ENCODE results near the gene PLA2G12B. TPM values are rescaled to one million over a fixed set of nuclear protein-coding genes. Genes with fewer than 3 reads are reported as not detected.
"Not testable (repeated sequence)": the region's sequence is repeated elsewhere in the genome, so short reads cannot be mapped to it uniquely, and the experiment has no call there.

The PLA2G12B gene
- polyA plus RNA-seq, 3 donors = not detected

GRCh38 chr10:72989771-72990170 lies 35.2 kb upstream of the PLA2G12B start:
- Mint-ChIP-seq H3K9me3 (peaks cover 0 to 19% (median 7%) of the 10 kb centered on the region in 7 donors), H3K36me3 (peaks cover 14 to 28% of the 10 kb centered on the region in 2 donors)
- WGBS (ENCODE audit: insufficient coverage) = 98% methylated on average over 6 of the region's 7 CpGs

GRCh38 chr10:72984618-72985017 lies 30.0 kb upstream of the PLA2G12B start:
- H3K4me1 ChIP-seq (ENCODE audit: control insufficient read depth in 1 of 2, insufficient read depth in 2 of 2, low read length in 2 of 2); H3K4me3 Mint-ChIP-seq; H3K36me3 Mint-ChIP-seq; H3K4me2 ChIP-seq (replicated peaks; ENCODE audit: extremely low read depth, low read length, poor library complexity, severe bottlenecking); H3K4me1 Mint-ChIP-seq; intact Hi-C loops (cut with micrococcal nuclease); H2AFZ ChIP-seq (ENCODE audit: insufficient read depth, low read depth, low read length, poor library complexity, severe bottlenecking); H3K36me3 ChIP-seq (replicated peaks in 1 of 2; ENCODE audit: control insufficient read depth in 1 of 2, insufficient read depth in 2 of 2, low read length in 2 of 2); H3K4me3 ChIP-seq (replicated peaks in 1 of 3; ENCODE audit: low read depth in 2 of 3, low read length in 3 of 3); DNase-seq; H3K27me3 Mint-ChIP-seq (ENCODE audit: low read depth in 3 of 3); H4K20me1 ChIP-seq (ENCODE audit: insufficient read depth, low read length); H3K9ac ChIP-seq (ENCODE audit: insufficient read depth, low read length, poor library complexity, severe bottlenecking); H3K27ac ChIP-seq (ENCODE audit: low read depth in 1 of 2, low read length in 2 of 2); H3K27me3 ChIP-seq (ENCODE audit: control insufficient read depth in 2 of 2, insufficient read depth in 2 of 2, low read length in 2 of 2); H3K79me2 ChIP-seq (ENCODE audit: insufficient read depth, low read length); H3K27ac Mint-ChIP-seq: not testable (repeated sequence)
- WGBS (ENCODE audit: insufficient coverage) = 100% methylated on average over 1 of the region's 4 CpGs
- peaks cover 9 to 38% (median 28%) of the 10 kb centered on the region in 7 donors for H3K9me3 Mint-ChIP-seq
- H3K9me3 ChIP-seq (replicated peaks in 1 of 2; ENCODE audit: control insufficient read depth in 1 of 2, insufficient read depth in 1 of 2, low read length in 2 of 2) = peaks cover 13 to 19% of the 10 kb centered on the region in 2 donors

More at GRCh38 chr10:72989771-72990170, 35.2 kb upstream of the PLA2G12B start:
- H3K4me1 Mint-ChIP-seq; H3K27ac ChIP-seq (ENCODE audit: low read depth in 1 of 2, low read length in 2 of 2); H3K27ac Mint-ChIP-seq; H3K4me2 ChIP-seq (replicated peaks; ENCODE audit: extremely low read depth, low read length, poor library complexity, severe bottlenecking); H3K4me3 ChIP-seq (replicated peaks in 1 of 3; ENCODE audit: low read depth in 2 of 3, low read length in 3 of 3); H2AFZ ChIP-seq (ENCODE audit: insufficient read depth, low read depth, low read length, poor library complexity, severe bottlenecking); H3K9me3 ChIP-seq (replicated peaks in 1 of 2; ENCODE audit: control insufficient read depth in 1 of 2, insufficient read depth in 1 of 2, low read length in 2 of 2); H3K27me3 Mint-ChIP-seq (ENCODE audit: low read depth in 3 of 3); H3K27me3 ChIP-seq (ENCODE audit: control insufficient read depth in 2 of 2, insufficient read depth in 2 of 2, low read length in 2 of 2); H3K79me2 ChIP-seq (ENCODE audit: insufficient read depth, low read length); H3K4me1 ChIP-seq (ENCODE audit: control insufficient read depth in 1 of 2, insufficient read depth in 2 of 2, low read length in 2 of 2); H3K36me3 ChIP-seq (replicated peaks in 1 of 2; ENCODE audit: control insufficient read depth in 1 of 2, insufficient read depth in 2 of 2, low read length in 2 of 2); intact Hi-C loops (cut with micrococcal nuclease); H4K20me1 ChIP-seq (ENCODE audit: insufficient read depth, low read length); H3K4me3 Mint-ChIP-seq; H3K9ac ChIP-seq (ENCODE audit: insufficient read depth, low read length, poor library complexity, severe bottlenecking); DNase-seq: not testable (repeated sequence)

- Histone ChIP-seq H3K27me3 (ENCODE audit: control insufficient read depth in 2 of 2, insufficient read depth in 2 of 2, low read length in 2 of 2) (no peaks in the 10 kb centered on the region), H3K4me3 (replicated peaks in 1 of 3; ENCODE audit: low read depth in 2 of 3, low read length in 3 of 3) (no peak overlapping the region), H3K9ac (ENCODE audit: insufficient read depth, low read length, poor library complexity, severe bottlenecking) (no peak overlapping the region), H3K27ac (ENCODE audit: low read depth in 1 of 2, low read length in 2 of 2) (no peak overlapping the region), H3K4me2 (replicated peaks; ENCODE audit: extremely low read depth, low read length, poor library complexity, severe bottlenecking) (no peak overlapping the region), H2AFZ (ENCODE audit: insufficient read depth, low read depth, low read length, poor library complexity, severe bottlenecking) (no peak overlapping the region), H3K9me3 (replicated peaks in 1 of 2; ENCODE audit: control insufficient read depth in 1 of 2, insufficient read depth in 1 of 2, low read length in 2 of 2) (peaks cover 24 to 36% of the 10 kb centered on the region in 2 donors), H3K4me1 (ENCODE audit: control insufficient read depth in 1 of 2, insufficient read depth in 2 of 2, low read length in 2 of 2) (no peaks in the 10 kb centered on the region), H4K20me1 (ENCODE audit: insufficient read depth, low read length) (no peaks in the 10 kb centered on the region), H3K79me2 (ENCODE audit: insufficient read depth, low read length) (no peaks in the 10 kb centered on the region), H3K36me3 (replicated peaks in 1 of 2; ENCODE audit: control insufficient read depth in 1 of 2, insufficient read depth in 2 of 2, low read length in 2 of 2) (no peaks in the 10 kb centered on the region)
- no peak for DNase-seq
- Mint-ChIP-seq H3K27ac (no peak overlapping the region), H3K27me3 (ENCODE audit: low read depth in 3 of 3) (peaks cover 2 to 7% (median 6%) of the 10 kb centered on the region in 3 donors), H3K9me3 (peaks cover 30 to 60% (median 49%) of the 10 kb centered on the region in 7 donors), H3K4me3 (no peak overlapping the region), H3K4me1 (no peaks in the 10 kb centered on the region), H3K36me3 (no peaks in the 10 kb centered on the region)
- no peak for TF ChIP-seq CTCF (IDR thresholded peaks at IDR 0.05)
- intact Hi-C loops (cut with micrococcal nuclease) = no loop called here
- no CpG with 5 or more reads among the region's 2 CpGs for WGBS (ENCODE audit: insufficient coverage)
These were observed 27.4 kb upstream of the PLA2G12B start for GRCh38 chr10:72981882-72982529.

All from CD14-positive monocyte (primary cell).